PC-3 (cell line): ENCODE results near the gene OPN1MW. TPM values are rescaled to one million over a fixed set of nuclear protein-coding genes. Genes with fewer than 3 reads are reported as not detected.

Experiments used
- total RNA-seq: library from RNA; depleted of rRNA; stranded (reverse); fragments of >200 nt; gene quantifications from 2 replicates; pipeline ENCODE4 v1.2.3, GENCODE V29; 2014; rRNA removed

The OPN1MW gene
- total RNA-seq, 1 experiment from 2014 or later = not detected

Other genes with a start within 250 kb of the OPN1MW start
- gene NAA10, start 247.6 kb upstream of the OPN1MW start, total RNA-seq = 169 and 172 TPM in 2 replicates
- 3.7 TPM in 1 of 2 replicates, not detected in the other for gene RENBP, start 238.0 kb upstream of the OPN1MW start, total RNA-seq
- 66.9 and 94.0 TPM in 2 replicates for gene HCFC1, start 210.8 kb upstream of the OPN1MW start, total RNA-seq
- gene TMEM187, start 209.8 kb upstream of the OPN1MW start, total RNA-seq = 10.6 and 12.4 TPM in 2 replicates
- 366 and 427 TPM in 2 replicates for gene IRAK1, start 162.7 kb upstream of the OPN1MW start, total RNA-seq
- 40.8 and 47.3 TPM in 2 replicates for gene MECP2, start 84.9 kb upstream of the OPN1MW start, total RNA-seq
- gene OPN1LW, start 38.4 kb upstream of the OPN1MW start, total RNA-seq = not detected in 2 replicates
- not detected in 2 replicates for gene OPN1MW2, start 37.2 kb downstream of the OPN1MW start, total RNA-seq
- not detected in 2 replicates for gene OPN1MW3, start 75.0 kb downstream of the OPN1MW start, total RNA-seq
- 0.11 TPM in 1 of 2 replicates, not detected in the other for gene TEX28, start 112.5 kb downstream of the OPN1MW start, total RNA-seq
- gene TKTL1, start 113.2 kb downstream of the OPN1MW start, total RNA-seq = not detected in 2 replicates
- 2,058 and 3,170 TPM in 2 replicates for gene FLNA, start 192.0 kb downstream of the OPN1MW start, total RNA-seq
- gene EMD, start 196.7 kb downstream of the OPN1MW start, total RNA-seq = 46.8 and 49.0 TPM in 2 replicates
- 2,879 and 3,401 TPM in 2 replicates for gene RPL10, start 215.8 kb downstream of the OPN1MW start, total RNA-seq
- gene DNASE1L1, start 226.7 kb downstream of the OPN1MW start, total RNA-seq = 29.8 TPM in 2 replicates
- gene TAFAZZIN, start 228.9 kb downstream of the OPN1MW start, total RNA-seq = 39.4 and 41.5 TPM in 2 replicates
- 68.7 and 94.0 TPM in 2 replicates for gene ATP6AP1, start 246.1 kb downstream of the OPN1MW start, total RNA-seq